HG02885 (cell line): Measurements from ENCODE around the gene YJU2.
A peak's percentile ranks its signal among the peaks of the same experiment; 100 is the strongest.
"Not testable (repeated sequence)": the region's sequence is repeated elsewhere in the genome, so short reads cannot be mapped to it uniquely, and the experiment has no call there.

ENCODE experiments used
- ATAC-seq: cut with Tn5 transposase; IDR thresholded peaks from one replicate; pipeline ENCODE4 v1.9.1; 2021; ENCODE audit warnings: mild to moderate bottlenecking; ENCODE audit not compliant: unreplicated experiment, poor library complexity

Gene YJU2

GRCh38 chr19:4246767-4247593 is at the start of gene YJU2:
TSS of gene YJU2 (plus strand) at chr19:4247080. CDS start at chr19:4247147, 67 bp downstream.
- peak; percentile 93 for ATAC-seq

GRCh38 chr19:4197228-4197624 is 49.7 kb upstream of the YJU2 start:
- ATAC-seq: no peak

GRCh38 chr19:4197625-4198466 is 49.0 kb upstream of the YJU2 start:
- ATAC-seq: no peak

- no peak for ATAC-seq
Measured at GRCh38 chr19:4198467-4199126, 48.3 kb upstream of the YJU2 start.

- ATAC-seq: no peak
Measured at GRCh38 chr19:4199699-4200293, 47.1 kb upstream of the YJU2 start.

- no peak for ATAC-seq
Measured at GRCh38 chr19:4200940-4201542, 45.8 kb upstream of the YJU2 start.

GRCh38 chr19:4201798-4202197 is 45.1 kb upstream of the YJU2 start:
- ATAC-seq: no peak

GRCh38 chr19:4206818-4207484 is 39.9 kb upstream of the YJU2 start:
- no peak for ATAC-seq

GRCh38 chr19:4208385-4209094 is 38.3 kb upstream of the YJU2 start:
- no peak for ATAC-seq

- no peak for ATAC-seq
Measured at GRCh38 chr19:4210166-4210731, 36.6 kb upstream of the YJU2 start.

- ATAC-seq: no peak
Measured at GRCh38 chr19:4213116-4213515, 33.8 kb upstream of the YJU2 start.

GRCh38 chr19:4215807-4216206 is 31.1 kb upstream of the YJU2 start:
- no peak for ATAC-seq

- ATAC-seq: no peak
Measured at GRCh38 chr19:4216846-4217245, 30.0 kb upstream of the YJU2 start.

- ATAC-seq: no peak
Measured at GRCh38 chr19:4217429-4218264, 29.2 kb upstream of the YJU2 start.

GRCh38 chr19:4218523-4218922 is 28.4 kb upstream of the YJU2 start:
- ATAC-seq: not testable (repeated sequence)

GRCh38 chr19:4220188-4220587 is 26.7 kb upstream of the YJU2 start:
- no peak for ATAC-seq

- ATAC-seq: no peak
Measured at GRCh38 chr19:4224470-4224869, 22.4 kb upstream of the YJU2 start.

- no peak for ATAC-seq
Measured at GRCh38 chr19:4225885-4226284, 21.0 kb upstream of the YJU2 start.
